ENCODE results near the gene MDK.

MDK gene

DNA sequence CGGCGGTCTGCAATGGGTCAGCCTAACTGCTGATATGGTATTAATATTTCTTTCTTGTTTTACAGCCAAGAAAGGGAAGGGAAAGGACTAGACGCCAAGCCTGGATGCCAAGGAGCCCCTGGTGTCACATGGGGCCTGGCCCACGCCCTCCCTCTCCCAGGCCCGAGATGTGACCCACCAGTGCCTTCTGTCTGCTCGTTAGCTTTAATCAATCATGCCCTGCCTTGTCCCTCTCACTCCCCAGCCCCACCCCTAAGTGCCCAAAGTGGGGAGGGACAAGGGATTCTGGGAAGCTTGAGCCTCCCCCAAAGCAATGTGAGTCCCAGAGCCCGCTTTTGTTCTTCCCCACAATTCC lies 1.9 kb downstream of the MDK start:
- no peak for DNase-seq (ENCODE audit: low spot score)
- TF ChIP-seq, protein P1, sequence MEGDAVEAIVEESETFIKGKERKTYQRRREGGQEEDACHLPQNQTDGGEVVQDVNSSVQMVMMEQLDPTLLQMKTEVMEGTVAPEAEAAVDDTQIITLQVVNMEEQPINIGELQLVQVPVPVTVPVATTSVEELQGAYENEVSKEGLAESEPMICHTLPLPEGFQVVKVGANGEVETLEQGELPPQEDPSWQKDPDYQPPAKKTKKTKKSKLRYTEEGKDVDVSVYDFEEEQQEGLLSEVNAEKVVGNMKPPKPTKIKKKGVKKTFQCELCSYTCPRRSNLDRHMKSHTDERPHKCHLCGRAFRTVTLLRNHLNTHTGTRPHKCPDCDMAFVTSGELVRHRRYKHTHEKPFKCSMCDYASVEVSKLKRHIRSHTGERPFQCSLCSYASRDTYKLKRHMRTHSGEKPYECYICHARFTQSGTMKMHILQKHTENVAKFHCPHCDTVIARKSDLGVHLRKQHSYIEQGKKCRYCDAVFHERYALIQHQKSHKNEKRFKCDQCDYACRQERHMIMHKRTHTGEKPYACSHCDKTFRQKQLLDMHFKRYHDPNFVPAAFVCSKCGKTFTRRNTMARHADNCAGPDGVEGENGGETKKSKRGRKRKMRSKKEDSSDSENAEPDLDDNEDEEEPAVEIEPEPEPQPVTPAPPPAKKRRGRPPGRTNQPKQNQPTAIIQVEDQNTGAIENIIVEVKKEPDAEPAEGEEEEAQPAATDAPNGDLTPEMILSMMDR (IDR thresholded peaks at IDR 0.05; ENCODE audit: borderline replicate concordance, control extremely low read depth, extremely low read depth, insufficient read depth, missing control alignments) = no peak
- in situ Hi-C loops (cut with MboI; ENCODE audit: low sequenced_read_pairs, unreplicated experiment) = no loop called here

DNA sequence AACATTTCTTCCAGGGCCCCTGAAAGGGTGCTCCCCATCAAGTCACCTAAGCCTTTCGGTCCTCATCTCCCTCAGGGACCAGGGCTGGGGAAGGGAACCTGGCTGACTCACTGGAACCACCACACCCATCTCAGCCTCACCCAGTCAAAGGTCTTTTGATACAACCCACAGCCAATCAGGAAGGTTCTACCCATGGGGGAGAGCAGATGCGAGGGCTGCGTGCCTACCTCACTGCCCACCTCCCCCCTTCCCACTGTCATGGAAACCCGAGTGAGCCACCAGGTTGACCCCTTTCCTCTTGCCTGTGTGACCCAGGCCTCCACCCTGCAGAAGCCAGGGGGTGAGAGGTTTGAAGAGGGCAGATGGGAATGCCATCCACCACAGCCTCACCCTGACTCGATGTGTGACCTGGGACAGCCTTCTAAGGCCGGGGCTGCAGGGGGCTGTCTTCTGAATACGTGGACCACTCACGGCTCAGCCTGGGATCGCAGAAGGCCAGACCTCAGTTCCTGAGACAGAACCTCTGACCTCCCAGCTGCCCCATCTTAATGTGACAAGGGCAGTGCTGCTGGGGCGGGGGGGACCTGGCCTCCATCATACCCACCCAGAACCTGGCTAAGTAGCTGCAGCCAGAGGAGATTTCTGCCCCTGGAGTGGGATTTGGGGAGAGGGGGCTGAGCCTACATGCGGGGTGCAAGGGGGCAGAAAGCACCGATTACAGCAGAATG lies 2.7 kb downstream of the MDK start:
- DNase-seq (ENCODE audit: low spot score) = no peak
- TF ChIP-seq, protein P1 (IDR thresholded peaks at IDR 0.05; ENCODE audit: borderline replicate concordance, control extremely low read depth, extremely low read depth, insufficient read depth, missing control alignments) = no peak
- in situ Hi-C loops (cut with MboI; ENCODE audit: low sequenced_read_pairs, unreplicated experiment) = no loop called here

GRCh38 chr11:46385169-46386004 lies 3.9 kb downstream of the MDK start:
- TF ChIP-seq, protein P1 (IDR thresholded peaks at IDR 0.05; ENCODE audit: borderline replicate concordance, control extremely low read depth, extremely low read depth, insufficient read depth, missing control alignments) = no peak
- in situ Hi-C loops (cut with MboI; ENCODE audit: low sequenced_read_pairs, unreplicated experiment) = no loop called here

GRCh38 chr11:46386005-46386578 lies 4.6 kb downstream of the MDK start:
- no peak for DNase-seq (ENCODE audit: low spot score)
- TF ChIP-seq, protein P1 (IDR thresholded peaks at IDR 0.05; ENCODE audit: borderline replicate concordance, control extremely low read depth, extremely low read depth, insufficient read depth, missing control alignments) = no peak
- in situ Hi-C loops (cut with MboI; ENCODE audit: low sequenced_read_pairs, unreplicated experiment) = no loop called here

More at GRCh38 chr11:46385169-46386004, 3.9 kb downstream of the MDK start:
- no peak for DNase-seq (ENCODE audit: low spot score)

GRCh38 chr11:46386674-46387073 lies 5.2 kb downstream of the MDK start:
- TF ChIP-seq, protein P1 (IDR thresholded peaks at IDR 0.05; ENCODE audit: borderline replicate concordance, control extremely low read depth, extremely low read depth, insufficient read depth, missing control alignments) = no peak
- in situ Hi-C loops (cut with MboI; ENCODE audit: low sequenced_read_pairs, unreplicated experiment) = no loop called here
- DNase-seq (ENCODE audit: low spot score) = no peak

- in situ Hi-C loops (cut with MboI; ENCODE audit: low sequenced_read_pairs, unreplicated experiment) = no loop called here
Observed at GRCh38 chr11:46387456-46387855, 6.0 kb downstream of the MDK start.

More at GRCh38 chr11:46387456-46387855, 6.0 kb downstream of the MDK start:
- TF ChIP-seq, protein P1 (IDR thresholded peaks at IDR 0.05; ENCODE audit: borderline replicate concordance, control extremely low read depth, extremely low read depth, insufficient read depth, missing control alignments) = no peak
- DNase-seq (ENCODE audit: low spot score) = no peak

Measured in GM13976 (cell line).